ENCODE data around the gene SCAMP1. TPM values are rescaled to one million over a fixed set of nuclear protein-coding genes. Genes with fewer than 3 reads are reported as not detected.
A peak's percentile ranks its signal among the peaks of the same experiment; 100 is the strongest.

The SCAMP1 gene
- total RNA-seq, 1 donor from 2014 or later, result 21.9 TPM

DNA sequence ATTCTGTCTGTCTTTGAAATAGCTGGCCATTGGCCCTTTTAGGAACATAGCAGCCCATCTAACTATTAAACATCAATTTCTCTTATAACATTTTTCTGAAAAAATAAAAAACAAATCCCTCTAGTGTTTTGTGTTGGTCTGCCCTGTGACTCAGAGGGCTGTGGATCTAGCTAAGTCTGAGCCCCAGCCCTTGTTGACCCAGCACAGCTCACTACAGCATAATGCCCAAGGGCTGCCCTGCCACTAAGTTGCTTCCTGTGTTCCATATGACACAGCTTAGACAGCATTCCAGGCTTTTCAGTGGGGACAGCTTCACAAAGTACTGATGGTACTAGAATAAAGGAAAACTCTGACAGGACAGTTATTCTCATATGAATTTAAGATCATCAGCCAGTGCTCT, 136.0 kb downstream of the SCAMP1 start:
- Histone ChIP-seq H3K4me1 (peaks cover 33% of the 10 kb centered on the region), H3K4me3 (no peak overlapping the region), H3K27ac (no peak overlapping the region), H3K27me3 (no peaks in the 10 kb centered on the region), H3K36me3 (no peaks in the 10 kb centered on the region), H3K9me3 (no peaks in the 10 kb centered on the region)
- no peak for DNase-seq (ENCODE audit: extremely low spot score in 2 of 2)
- intact Hi-C loops (cut with DNase I), result loop anchor here (10.0 kb wide), 1 partner anchor 308 kb away; no protein-coding TSS in a partner anchor
- TF ChIP-seq CTCF (IDR thresholded peaks at IDR 0.05), result no peak
- no peak for TF ChIP-seq POLR2A (IDR thresholded peaks at IDR 0.05)
- no peak for TF ChIP-seq POLR2AphosphoS5 (IDR thresholded peaks at IDR 0.05; ENCODE audit: insufficient read depth in 1 of 2, low read depth in 1 of 2)

DNA sequence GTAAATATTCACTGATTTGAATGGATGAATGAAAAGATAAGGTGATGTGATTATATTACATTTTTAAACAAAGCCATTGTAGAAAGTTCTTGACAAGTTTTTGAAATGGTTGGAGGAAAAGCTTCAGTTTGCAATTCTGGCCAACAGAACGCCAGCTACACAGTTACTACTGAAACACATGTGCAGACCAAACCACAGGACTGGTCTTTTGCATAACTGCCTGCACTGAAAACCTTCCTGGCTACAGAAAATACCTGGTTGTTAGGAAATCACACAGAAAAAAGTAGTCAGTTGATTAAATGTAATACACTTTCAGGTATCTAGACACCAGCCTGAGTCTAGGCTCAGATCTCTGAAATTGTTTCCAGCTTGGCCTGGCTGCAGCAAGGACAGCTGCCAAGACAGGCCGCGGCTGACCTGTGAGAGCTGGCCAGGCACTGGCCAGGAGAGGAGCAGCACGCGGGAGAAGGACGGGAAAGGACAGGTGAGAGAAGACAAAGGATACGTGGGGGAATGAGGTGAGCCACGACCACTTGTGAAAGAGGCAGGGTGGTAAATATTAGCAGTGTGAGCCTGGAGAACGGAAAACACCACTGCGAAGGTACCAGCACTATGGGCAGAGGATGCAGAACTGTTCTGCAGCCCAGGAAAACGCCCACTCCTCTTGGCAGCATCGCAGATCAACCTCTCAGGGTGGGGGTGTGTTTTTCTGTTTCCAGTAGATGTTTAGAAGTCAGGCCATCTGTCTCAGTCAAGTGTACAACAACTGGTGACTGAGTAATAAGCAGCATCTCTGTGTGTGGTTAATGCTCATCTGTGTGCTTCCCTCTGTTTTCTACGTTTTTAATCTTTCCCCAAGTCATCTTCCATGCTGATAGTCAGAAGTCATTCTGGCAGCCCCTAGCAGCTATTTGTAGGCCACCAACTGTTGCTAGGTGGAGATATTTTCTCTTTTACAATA, 137.4 kb downstream of the SCAMP1 start:
- Histone ChIP-seq H3K36me3 (no peaks in the 10 kb centered on the region), H3K27me3 (no peaks in the 10 kb centered on the region), H3K4me1 (peaks cover 44% of the 10 kb centered on the region), H3K9me3 (no peaks in the 10 kb centered on the region), H3K4me3 (no peak overlapping the region), H3K27ac (no peak overlapping the region)
- no peak for TF ChIP-seq POLR2A (IDR thresholded peaks at IDR 0.05)
- TF ChIP-seq CTCF (IDR thresholded peaks at IDR 0.05), result no peak
- no peak for TF ChIP-seq POLR2AphosphoS5 (IDR thresholded peaks at IDR 0.05; ENCODE audit: insufficient read depth in 1 of 2, low read depth in 1 of 2)
- peak in 1 of 2 donors; percentile 80 for DNase-seq (ENCODE audit: extremely low spot score in 2 of 2)
- intact Hi-C loops (cut with DNase I), result loop anchor here (10.0 kb wide), 1 partner anchor 307 kb away; no protein-coding TSS in a partner anchor

DNA sequence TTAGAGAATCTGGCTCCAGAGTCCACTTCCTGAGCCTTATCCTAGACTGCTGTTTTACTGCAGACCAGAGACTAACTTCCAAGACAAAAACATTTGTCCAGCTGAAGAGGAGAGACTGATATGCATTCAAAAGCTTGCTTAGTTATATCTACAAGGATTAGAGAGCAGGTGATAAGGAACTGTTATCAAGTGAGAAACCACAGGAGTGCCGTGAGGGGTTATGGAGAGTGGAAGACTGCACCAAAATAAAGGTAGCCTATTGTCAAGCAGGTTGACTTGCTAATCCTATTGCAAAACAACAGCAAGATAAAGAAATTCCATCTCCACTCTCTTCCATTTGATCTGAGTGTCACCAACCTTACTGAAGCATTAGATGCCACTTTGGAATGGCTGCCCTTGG, 139.1 kb downstream of the SCAMP1 start:
- Histone ChIP-seq H3K27ac (no peak overlapping the region), H3K27me3 (no peaks in the 10 kb centered on the region), H3K4me1 (peaks cover 52% of the 10 kb centered on the region), H3K9me3 (no peaks in the 10 kb centered on the region), H3K36me3 (no peaks in the 10 kb centered on the region), H3K4me3 (no peak overlapping the region)
- intact Hi-C loops (cut with DNase I), result loop anchor here (10.0 kb wide), 1 partner anchor 305 kb away; no protein-coding TSS in a partner anchor
- no peak for DNase-seq (ENCODE audit: extremely low spot score in 2 of 2)
- TF ChIP-seq POLR2AphosphoS5 (IDR thresholded peaks at IDR 0.05; ENCODE audit: insufficient read depth in 1 of 2, low read depth in 1 of 2) (no peak), POLR2A (IDR thresholded peaks at IDR 0.05) (no peak), CTCF (IDR thresholded peaks at IDR 0.05) (no peak)

DNA sequence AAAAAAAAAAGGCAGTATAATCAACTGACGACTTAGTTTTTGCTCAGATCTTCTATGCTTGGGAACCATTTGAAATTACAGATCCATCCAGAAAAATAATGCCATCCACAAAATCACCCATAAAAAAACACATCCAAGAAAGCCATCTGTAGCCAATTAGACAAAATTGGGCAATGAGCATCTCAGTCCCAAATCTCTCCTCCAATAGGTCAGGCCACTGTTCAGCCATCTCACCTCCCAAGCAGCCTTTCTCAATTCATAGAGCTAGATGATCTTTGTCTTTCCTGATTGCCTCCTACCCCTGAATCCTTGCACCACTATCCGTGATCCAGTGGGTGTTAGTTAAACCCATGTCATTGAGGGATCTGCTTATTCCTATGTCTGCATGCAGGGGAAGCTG, 139.6 kb downstream of the SCAMP1 start:
- H3K9me3 ChIP-seq, result no peaks in the 10 kb centered on the region
- no peaks in the 10 kb centered on the region for H3K27me3 ChIP-seq
- DNase-seq (ENCODE audit: extremely low spot score in 2 of 2), result no peak
- H3K27ac ChIP-seq, result no peak overlapping the region
- TF ChIP-seq POLR2A (IDR thresholded peaks at IDR 0.05) (no peak), POLR2AphosphoS5 (IDR thresholded peaks at IDR 0.05; ENCODE audit: insufficient read depth in 1 of 2, low read depth in 1 of 2) (no peak), CTCF (IDR thresholded peaks at IDR 0.05) (no peak)
- intact Hi-C loops (cut with DNase I), result no loop called here
- H3K4me3 ChIP-seq, result no peak overlapping the region
- no peaks in the 10 kb centered on the region for H3K36me3 ChIP-seq
- peaks cover 57% of the 10 kb centered on the region for H3K4me1 ChIP-seq

GRCh38 chr5:78500871-78501270, 140.5 kb downstream of the SCAMP1 start:
- Histone ChIP-seq H3K36me3 (no peaks in the 10 kb centered on the region), H3K27ac (no peak overlapping the region), H3K9me3 (no peaks in the 10 kb centered on the region), H3K27me3 (no peaks in the 10 kb centered on the region), H3K4me1 (peaks cover 61% of the 10 kb centered on the region), H3K4me3 (no peak overlapping the region)
- no peak for TF ChIP-seq POLR2A (IDR thresholded peaks at IDR 0.05)
- no peak for TF ChIP-seq POLR2AphosphoS5 (IDR thresholded peaks at IDR 0.05; ENCODE audit: insufficient read depth in 1 of 2, low read depth in 1 of 2)
- no peak for TF ChIP-seq CTCF (IDR thresholded peaks at IDR 0.05)
- DNase-seq (ENCODE audit: extremely low spot score in 2 of 2), result no peak
- intact Hi-C loops (cut with DNase I), result no loop called here
